Motor neuron (in vitro differentiated cells): ENCODE results near the gene BCL7A. TPM values are rescaled to one million over a fixed set of nuclear protein-coding genes. Genes with fewer than 3 reads are reported as not detected.

Experiments used
- ATAC-seq, 8 experiments: fragments of 200-7000 bp; cut with Tn5 transposase; replicated peaks in 6 of 8; 2 replicates each; pipeline ENCODE4 v1.8.0; 2021; ENCODE audit warnings: mild to moderate bottlenecking in 8 of 8, moderate library complexity in 8 of 8
- H3K27ac ChIP-seq, 2 donors: fragments of 250-450 bp; sonication (Bioruptor Pico); 2 replicates each; pipeline ENCODE4 v1.9.0; 2021; ENCODE audit warnings: antibody characterized with exemption in 2 of 2, mild to moderate bottlenecking in 2 of 2, moderate library complexity in 1 of 2
- H3K4me1 ChIP-seq, 2 donors: fragments of 250-450 bp; sonication (Bioruptor Pico); replicated peaks in 1 of 2; 2 replicates each; pipeline ENCODE4 v1.6.1; 2021; ENCODE audit warnings: antibody characterized with exemption in 2 of 2, mild to moderate bottlenecking in 2 of 2, moderate library complexity in 1 of 2
- H3K4me3 ChIP-seq, 5 donors: fragments of 250-450 bp; sonication (Bioruptor Pico); 2 replicates each; pipeline ENCODE4 v1.9.0; 2021; ENCODE audit warnings: antibody characterized with exemption in 5 of 5, mild to moderate bottlenecking in 5 of 5, moderate library complexity in 4 of 5
- WGBS, 10 experiments: fragments of 450-650 bp; shearing (Covaris generic); methylation state at CpG; one replicate each; pipeline ENCODE4 v1.0.0; 2022; 5-methylcytosine and 5-hydroxymethylcytosine counted together
- in situ Hi-C, 9 experiments: fragments of 400-800 bp; cut with MboI; loops; one replicate each; pipeline ENCODE4 v1.15.0; 2021; ENCODE audit warnings: low sequenced_read_pairs in 9 of 9, low pct_unique_long_range_greater_than_20kb in 2 of 9; ENCODE audit not compliant: unreplicated experiment in 9 of 9
- total RNA-seq, 8 experiments: library from RNA; unstranded; fragments of 300-600 nt; gene quantifications; 2 replicates each; pipeline versions ENCODE4 v1.2.3 to v1.2.4, GENCODE V29; 2022

The BCL7A gene
- total RNA-seq, 8 experiments from 2014 or later = 1.2 to 68.2 (median 28.2) TPM

- 33 to 100% (median 100%) methylated on average over 1 to 4 of the region's 5 CpGs; no CpG with 5 or more reads in 2 of the 10 experiments for WGBS, 10 experiments
- in situ Hi-C loops = no loop called here
- ATAC-seq = no peak
- Histone ChIP-seq H3K4me3 (no peak overlapping the region), H3K4me1 (peaks cover 45 to 52% of the 10 kb centered on the region in 2 donors), H3K27ac (peak overlapping the region; percentile 22 to 41)
Observed at GRCh38 chr12:122067548-122067947, 45.9 kb downstream of the BCL7A start.

GRCh38 chr12:122067966-122068365 is 46.3 kb downstream of the BCL7A start:
- no peak for ATAC-seq
- Histone ChIP-seq H3K4me1 (peaks cover 41 to 48% of the 10 kb centered on the region in 2 donors), H3K27ac (peak overlapping the region; percentile 22 to 41), H3K4me3 (no peak overlapping the region)
- WGBS, 10 experiments = 0 to 83% (median 44%) methylated on average over 1 to 8 of the region's 13 CpGs
- in situ Hi-C loops = no loop called here

GRCh38 chr12:122072031-122072970 is 50.6 kb downstream of the BCL7A start:
- 0 to 75% (median 37%) methylated on average over 2 to 9 of the region's 11 CpGs; no CpG with 5 or more reads in 1 of the 10 experiments for WGBS, 10 experiments
- H3K4me3 ChIP-seq = no peak overlapping the region

GRCh38 chr12:122073815-122074214 is 52.1 kb downstream of the BCL7A start:
- 100% methylated on average over 1 of the region's 1 CpG; no CpG with 5 or more reads in 7 of the 10 experiments for WGBS, 10 experiments
- in situ Hi-C loops = no loop called here
- no peak for ATAC-seq
- Histone ChIP-seq H3K4me1 (peaks cover 7 to 14% of the 10 kb centered on the region in 2 donors), H3K4me3 (no peak overlapping the region), H3K27ac (no peak overlapping the region)

More at GRCh38 chr12:122072031-122072970, 50.6 kb downstream of the BCL7A start:
- H3K27ac ChIP-seq = peak overlapping the region in 1 of 2 donors; percentile 37
- ATAC-seq = peak; percentile 53 to 88 (median 82)
- peaks cover 13 to 17% of the 10 kb centered on the region in 2 donors for H3K4me1 ChIP-seq
- in situ Hi-C loops = no loop called here

- no peak overlapping the region for H3K27ac ChIP-seq
- H3K4me3 ChIP-seq = no peak overlapping the region
- in situ Hi-C loops = no loop called here
- H3K4me1 ChIP-seq = peaks cover 14 to 20% of the 10 kb centered on the region in 2 donors
- ATAC-seq = no peak
- 91 to 100% (median 100%) methylated on average over 1 to 8 of the region's 10 CpGs; no CpG with 5 or more reads in 5 of the 10 experiments for WGBS, 10 experiments
Observed at GRCh38 chr12:122076743-122077495, 55.2 kb downstream of the BCL7A start.

GRCh38 chr12:122078141-122079032 is 56.7 kb downstream of the BCL7A start, which contains the start of gene MLXIP:
Gene MLXIP, plus strand, starts transcription at chr12:122078756. Its CDS starts 98 bp downstream, at chr12:122078854.
- peak within 1 kb of the TSS; percentile 67 to 92 (median 83) for H3K4me3 ChIP-seq
- 0% methylated on average over 1 to 26 of the region's 113 CpGs; no CpG with 5 or more reads in 7 of the 10 experiments for WGBS, 10 experiments
- H3K27ac ChIP-seq = peak within 1 kb of the TSS; percentile 62 to 70
- H3K4me1 ChIP-seq = peaks cover 10 to 13% of the 10 kb centered on the region in 2 donors
- in situ Hi-C loops = no loop called here
- peak; percentile 80 to 93 (median 88) for ATAC-seq

- peaks cover 10 to 13% of the 10 kb centered on the region in 2 donors for H3K4me1 ChIP-seq
- WGBS, 10 experiments = 0 to 5% (median 0%) methylated on average over 1 to 13 of the region's 38 CpGs; no CpG with 5 or more reads in 6 of the 10 experiments
- H3K27ac ChIP-seq = peak overlapping the region; percentile 62 to 64
- in situ Hi-C loops = no loop called here
- peak in 3 of 8 experiments; percentile 4 to 21 (median 8) for ATAC-seq
- H3K4me3 ChIP-seq = peak overlapping the region; percentile 67 to 92 (median 83)
Observed at GRCh38 chr12:122079033-122079531, 57.4 kb downstream of the BCL7A start.

- no peak overlapping the region for H3K27ac ChIP-seq
Observed at GRCh38 chr12:122079532-122080081, 57.9 kb downstream of the BCL7A start.

GRCh38 chr12:122080149-122081082 is 58.7 kb downstream of the BCL7A start:
- H3K27ac ChIP-seq = no peak overlapping the region
- WGBS, 10 experiments = 0 to 55% (median 18%) methylated on average over 4 to 16 of the region's 18 CpGs
- ATAC-seq = peak in 2 of 8 experiments; percentile 1
- in situ Hi-C loops = no loop called here
- H3K4me3 ChIP-seq = peak overlapping the region; percentile 67 to 92 (median 83)
- peaks cover 10 to 13% of the 10 kb centered on the region in 2 donors for H3K4me1 ChIP-seq

More at GRCh38 chr12:122079532-122080081, 57.9 kb downstream of the BCL7A start:
- in situ Hi-C loops = no loop called here
- peak overlapping the region; percentile 67 to 92 (median 83) for H3K4me3 ChIP-seq
- 0 to 10% (median 0%) methylated on average over 1 to 7 of the region's 13 CpGs; no CpG with 5 or more reads in 3 of the 10 experiments for WGBS, 10 experiments
- no peak for ATAC-seq
- H3K4me1 ChIP-seq = peaks cover 10 to 13% of the 10 kb centered on the region in 2 donors

GRCh38 chr12:122081083-122081696 is 59.5 kb downstream of the BCL7A start:
- in situ Hi-C loops = no loop called here
- H3K4me1 ChIP-seq = peaks cover 10 to 13% of the 10 kb centered on the region in 2 donors
- ATAC-seq = no peak
- 13 to 100% (median 77%) methylated on average over 1 to 8 of the region's 9 CpGs; no CpG with 5 or more reads in 1 of the 10 experiments for WGBS, 10 experiments
- H3K4me3 ChIP-seq = peak overlapping the region in 4 of 5 donors; percentile 72 to 92 (median 84)
- no peak overlapping the region for H3K27ac ChIP-seq
